Smooth muscle cell (in vitro differentiated cells): Measurements from ENCODE around the gene EXOC3. TPM values are rescaled to one million over a fixed set of nuclear protein-coding genes. Genes with fewer than 3 reads are reported as not detected.
"Not testable (repeated sequence)": the region's sequence is repeated elsewhere in the genome, so short reads cannot be mapped to it uniquely, and the experiment has no call there.

Source experiments
- DNase-seq: peaks from one replicate; lab custom pipeline; 2025; ENCODE audit not compliant: unreplicated experiment; lab: John Stamatoyannopoulos, UW
- H2AFZ ChIP-seq: fragments of 200-600 bp; sonication (generic); 2 replicates; pipeline ENCODE4 v1.6.0; 2016; ENCODE audit warnings: antibody characterized with exemption, low read depth, mild to moderate bottlenecking
- H3F3A ChIP-seq: fragments of 200-600 bp; sonication (generic); 2 replicates; pipeline ENCODE4 v1.6.0; 2017; ENCODE audit warnings: antibody characterized with exemption, low read depth
- H3K27ac ChIP-seq: fragments of 200-600 bp; sonication (generic); 2 replicates; pipeline ENCODE4 v1.5.1; 2016; ENCODE audit warnings: low read depth, mild to moderate bottlenecking
- H3K27me3 ChIP-seq: fragments of 200-600 bp; sonication (generic); 2 replicates; pipeline ENCODE4 v1.6.1; 2016; ENCODE audit warnings: low read depth, mild to moderate bottlenecking
- H3K36me3 ChIP-seq: fragments of 200-600 bp; sonication (generic); 2 replicates; pipeline ENCODE4 v1.5.1; 2016; ENCODE audit warnings: low read depth
- H3K4me1 ChIP-seq: fragments of 200-600 bp; sonication (generic); 2 replicates; pipeline ENCODE4 v1.5.1; 2016; ENCODE audit warnings: low read depth
- H3K4me2 ChIP-seq: fragments of 200-600 bp; sonication (generic); 2 replicates; pipeline ENCODE4 v1.6.0; 2016; ENCODE audit warnings: mild to moderate bottlenecking
- H3K4me3 ChIP-seq: fragments of 200-600 bp; sonication (generic); 2 replicates; pipeline ENCODE4 v1.5.1; 2016; ENCODE audit warnings: mild to moderate bottlenecking
- H3K79me2 ChIP-seq: fragments of 200-600 bp; sonication (generic); 2 replicates; pipeline ENCODE4 v1.6.0; 2016; ENCODE audit warnings: low read depth, mild to moderate bottlenecking
- H3K9ac ChIP-seq: fragments of 200-600 bp; sonication (generic); 2 replicates; pipeline ENCODE4 v1.6.0; 2016; ENCODE audit warnings: low read depth
- H3K9me3 ChIP-seq: fragments of 200-600 bp; sonication (generic); replicated peaks from 2 replicates; pipeline ENCODE4 v1.5.1; 2016; ENCODE audit warnings: low read depth
- H4K20me1 ChIP-seq: fragments of 200-600 bp; sonication (generic); 2 replicates; pipeline ENCODE4 v1.6.0; 2016; ENCODE audit warnings: low read depth
- WGBS: methylation state at CpG from one replicate; pipeline ENCODE4 v1.1.7; 2016; ENCODE audit warnings: low lambda C conversion rate; 5-methylcytosine and 5-hydroxymethylcytosine counted together
- polyA plus RNA-seq: library from polyadenylated mRNA; unstranded; fragments of >200 nt; fragmentation: Nextera tagmentation; extraction: Ambion mirVana; gene quantifications from 2 replicates; pipeline ENCODE4 v1.2.1, GENCODE V29; 2016
- total RNA-seq: library from RNA; depleted of rRNA; stranded (reverse); fragments of >200 nt; gene quantifications from 2 replicates; pipeline ENCODE4 v1.2.3, GENCODE V29; 2014
- TF ChIP-seq, protein P1 (sequence below): fragments of 200-600 bp; sonication (generic); IDR thresholded peaks from 2 replicates; pipeline ENCODE4 v1.5.1; 2017; ENCODE audit warnings: borderline replicate concordance, mild to moderate bottlenecking, antibody characterized with exemption; ENCODE audit not compliant: insufficient read depth, poor library complexity, severe bottlenecking

Gene EXOC3
- total and polyA plus RNA-seq, 2 experiments from 2014 or later = 23.6 to 30.5 TPM

DNA sequence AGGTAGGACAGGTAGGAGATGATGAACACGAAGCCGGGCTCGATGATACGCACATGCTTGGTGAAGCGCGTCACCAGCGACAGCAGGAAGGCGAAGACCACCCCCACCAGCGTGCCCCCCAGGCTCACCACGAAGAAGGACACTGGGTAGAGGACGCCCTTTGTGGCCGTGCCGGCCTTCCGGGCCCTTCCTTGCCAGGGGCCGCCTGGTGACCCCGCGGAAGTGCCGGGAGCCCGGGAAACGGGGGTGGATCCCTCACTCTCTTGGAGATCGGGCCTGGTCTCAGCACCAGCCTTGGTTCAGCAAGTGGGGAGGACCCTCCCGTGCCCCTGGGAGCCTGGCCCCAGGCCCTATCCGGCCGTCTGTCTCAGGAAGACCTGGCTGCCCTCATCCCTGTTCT lies 41.6 kb downstream of the EXOC3 start:
- H3K27ac ChIP-seq = no peak overlapping the region
- H3K36me3 ChIP-seq = no peaks in the 10 kb centered on the region
- H3F3A ChIP-seq = no peaks in the 10 kb centered on the region
- H3K9ac ChIP-seq = no peak overlapping the region
- no peak for DNase-seq
- H3K9me3 ChIP-seq = no peaks in the 10 kb centered on the region
- H3K79me2 ChIP-seq = no peaks in the 10 kb centered on the region
- 96% methylated on average over 23 of the region's 24 CpGs for WGBS
- H3K4me2 ChIP-seq = no peak overlapping the region
- H3K4me1 ChIP-seq = no peaks in the 10 kb centered on the region
- H2AFZ ChIP-seq = no peak overlapping the region
- H3K4me3 ChIP-seq = no peak overlapping the region
- H3K27me3 ChIP-seq = no peaks in the 10 kb centered on the region
- no peaks in the 10 kb centered on the region for H4K20me1 ChIP-seq
- TF ChIP-seq, protein P1, sequence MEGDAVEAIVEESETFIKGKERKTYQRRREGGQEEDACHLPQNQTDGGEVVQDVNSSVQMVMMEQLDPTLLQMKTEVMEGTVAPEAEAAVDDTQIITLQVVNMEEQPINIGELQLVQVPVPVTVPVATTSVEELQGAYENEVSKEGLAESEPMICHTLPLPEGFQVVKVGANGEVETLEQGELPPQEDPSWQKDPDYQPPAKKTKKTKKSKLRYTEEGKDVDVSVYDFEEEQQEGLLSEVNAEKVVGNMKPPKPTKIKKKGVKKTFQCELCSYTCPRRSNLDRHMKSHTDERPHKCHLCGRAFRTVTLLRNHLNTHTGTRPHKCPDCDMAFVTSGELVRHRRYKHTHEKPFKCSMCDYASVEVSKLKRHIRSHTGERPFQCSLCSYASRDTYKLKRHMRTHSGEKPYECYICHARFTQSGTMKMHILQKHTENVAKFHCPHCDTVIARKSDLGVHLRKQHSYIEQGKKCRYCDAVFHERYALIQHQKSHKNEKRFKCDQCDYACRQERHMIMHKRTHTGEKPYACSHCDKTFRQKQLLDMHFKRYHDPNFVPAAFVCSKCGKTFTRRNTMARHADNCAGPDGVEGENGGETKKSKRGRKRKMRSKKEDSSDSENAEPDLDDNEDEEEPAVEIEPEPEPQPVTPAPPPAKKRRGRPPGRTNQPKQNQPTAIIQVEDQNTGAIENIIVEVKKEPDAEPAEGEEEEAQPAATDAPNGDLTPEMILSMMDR = no peak

DNA sequence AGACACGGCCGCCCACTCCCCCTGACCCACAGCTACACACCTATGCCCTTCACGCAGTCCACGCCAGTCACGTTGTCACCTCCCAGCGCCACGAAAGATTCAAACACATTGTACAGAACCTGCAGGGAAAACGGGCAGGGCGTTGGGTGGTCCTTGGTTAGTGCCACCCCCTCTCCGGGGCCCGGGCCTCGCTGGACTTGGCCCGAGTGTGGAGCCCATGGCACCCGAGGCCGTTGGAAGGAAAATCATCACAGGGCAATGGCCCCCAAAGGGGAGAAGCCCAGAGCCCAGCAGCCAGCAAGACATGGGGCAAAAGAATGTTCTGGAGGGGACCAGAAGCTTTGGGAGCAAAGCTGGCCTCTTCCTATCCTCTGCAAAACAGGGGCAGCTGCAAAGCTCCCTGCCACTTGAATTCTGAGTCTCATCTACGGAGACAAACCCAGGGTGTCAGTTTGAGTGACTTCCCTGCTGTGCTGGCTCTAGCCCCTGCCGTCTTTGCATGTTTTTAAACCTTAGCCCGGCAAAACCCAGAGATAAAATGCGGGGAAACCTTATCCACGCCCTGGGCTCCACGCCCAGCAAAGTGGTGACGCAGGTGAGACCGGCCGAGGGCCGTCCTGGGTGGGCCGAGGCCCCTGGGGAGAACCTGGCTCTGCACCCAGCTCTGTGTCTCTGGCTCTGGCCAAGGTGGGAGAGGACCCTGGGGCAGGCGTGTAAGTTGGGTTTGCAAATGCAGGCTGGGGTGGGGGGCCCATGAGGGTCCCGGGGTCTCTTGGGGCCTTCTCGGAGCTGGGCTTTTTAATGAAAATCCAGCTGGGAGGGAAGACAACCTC lies 42.4 kb downstream of the EXOC3 start:
- Histone ChIP-seq H3F3A (no peaks in the 10 kb centered on the region), H3K4me2 (no peak overlapping the region), H3K4me3 (no peak overlapping the region), H3K27me3 (no peaks in the 10 kb centered on the region), H4K20me1 (no peaks in the 10 kb centered on the region), H3K27ac (no peak overlapping the region), H3K9me3 (no peaks in the 10 kb centered on the region), H3K79me2 (no peaks in the 10 kb centered on the region), H2AFZ (no peak overlapping the region), H3K4me1 (no peaks in the 10 kb centered on the region), H3K36me3 (no peaks in the 10 kb centered on the region), H3K9ac (no peak overlapping the region)
- no peak for DNase-seq
- TF ChIP-seq, protein P1 = no peak
- 90% methylated on average over 29 of the region's 29 CpGs for WGBS

DNA sequence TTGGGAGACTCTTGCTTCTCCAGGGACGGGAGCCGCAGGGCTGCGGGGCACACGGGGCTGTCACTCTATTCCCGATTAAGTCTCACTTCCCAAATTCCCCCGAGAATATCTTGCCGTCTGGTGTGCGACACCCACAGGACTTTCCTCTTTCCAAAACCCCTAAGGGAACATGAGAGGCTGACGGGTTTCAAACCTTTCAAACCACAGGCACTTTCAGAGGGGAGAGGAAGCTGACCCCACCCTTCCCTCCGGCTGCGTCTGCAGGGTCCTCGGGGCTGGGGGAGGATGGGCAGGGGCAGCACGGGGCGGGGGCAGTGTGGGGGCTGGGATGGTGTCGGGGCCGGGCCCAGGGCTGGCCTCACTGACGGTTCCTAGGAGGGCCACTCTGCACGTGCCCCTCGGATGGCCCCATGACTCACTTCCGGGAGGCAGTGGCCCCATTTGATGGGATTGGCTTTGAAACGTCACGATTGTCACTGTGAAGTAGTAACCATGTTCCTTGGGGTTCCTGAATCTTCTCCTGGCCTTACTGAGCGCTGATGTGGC lies 43.0 kb downstream of the EXOC3 start:
- Histone ChIP-seq H3K9me3 (no peaks in the 10 kb centered on the region), H3K4me3 (no peak overlapping the region), H3F3A (no peaks in the 10 kb centered on the region), H3K36me3 (no peaks in the 10 kb centered on the region), H3K27me3 (no peaks in the 10 kb centered on the region), H3K9ac (no peak overlapping the region), H3K79me2 (no peaks in the 10 kb centered on the region), H3K4me1 (no peaks in the 10 kb centered on the region), H3K4me2 (no peak overlapping the region), H3K27ac (no peak overlapping the region), H4K20me1 (no peaks in the 10 kb centered on the region), H2AFZ (no peak overlapping the region)
- TF ChIP-seq, protein P1 = no peak
- WGBS = 73% methylated on average over 23 of the region's 23 CpGs
- DNase-seq = no peak

DNA sequence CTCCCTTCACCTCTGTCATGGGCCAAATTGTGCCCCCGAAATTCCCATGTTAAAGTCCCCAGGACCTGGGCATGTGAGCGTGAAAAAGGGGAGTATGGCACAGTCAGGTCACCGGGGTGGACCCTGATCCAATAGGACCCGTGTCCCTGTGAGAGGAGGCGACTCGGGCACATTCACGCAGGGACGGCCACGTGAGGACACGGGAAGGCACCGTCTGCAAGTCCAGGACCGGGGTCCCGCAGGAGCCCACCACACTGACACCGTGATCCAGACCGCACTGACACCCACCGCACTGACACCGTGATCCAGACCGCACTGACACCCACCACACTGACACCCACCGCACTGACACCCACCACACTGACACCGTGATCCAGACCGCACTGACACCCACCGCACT lies 43.6 kb downstream of the EXOC3 start:
- H3K79me2 ChIP-seq, H3K4me1 ChIP-seq, H2AFZ ChIP-seq, H3K9me3 ChIP-seq, DNase-seq, H3K27me3 ChIP-seq, H3K4me2 ChIP-seq, H3K4me3 ChIP-seq, H3F3A ChIP-seq, H4K20me1 ChIP-seq, H3K36me3 ChIP-seq, H3K27ac ChIP-seq, H3K9ac ChIP-seq: not testable (repeated sequence)
- 95% methylated on average over 4 of the region's 22 CpGs for WGBS
